Left colon (tissue), 2 donors: Measurements from ENCODE around the gene F2R. TPM values are rescaled to one million over a fixed set of nuclear protein-coding genes. Genes with fewer than 3 reads are reported as not detected.

Experiments
- ATAC-seq: fragments of 200-7000 bp; cut with Tn5 transposase; one replicate; pipeline ENCODE4 v1.9.1; 2020; ENCODE audit warnings: mild to moderate bottlenecking, moderate library complexity
- DNase-seq, 2 donors: peaks; one replicate each; pipeline ENCODE4 v3.0.0-alpha.2; 2020
- intact Hi-C, 2 donors: fragments of 100-400 bp; cut with DNase I in 1 of 2; cut with micrococcal nuclease in 1 of 2; formaldehyde crosslinking; loops; one replicate each; pipeline versions ENCODE4 v1.11.2 to v1.14.0; 2022; cut with DNase I, micrococcal nuclease
- total RNA-seq, 2 donors: library from RNA; stranded (reverse); fragmentation: NEBNext Ultra II Directional; extraction: Animal tissue kit (Norgen Biotek cat#: 25700); gene quantifications; one replicate each; pipeline ENCODE4 v1.2.1, GENCODE V29; 2021
- donor health status: DM: no; HTN: no; CAD: no.
- donor health status: DM: yes; HTN: yes; CAD: no.

F2R gene
- total RNA-seq, 2 donors from 2014 or later, result 5.3 to 5.5 TPM

DNA sequence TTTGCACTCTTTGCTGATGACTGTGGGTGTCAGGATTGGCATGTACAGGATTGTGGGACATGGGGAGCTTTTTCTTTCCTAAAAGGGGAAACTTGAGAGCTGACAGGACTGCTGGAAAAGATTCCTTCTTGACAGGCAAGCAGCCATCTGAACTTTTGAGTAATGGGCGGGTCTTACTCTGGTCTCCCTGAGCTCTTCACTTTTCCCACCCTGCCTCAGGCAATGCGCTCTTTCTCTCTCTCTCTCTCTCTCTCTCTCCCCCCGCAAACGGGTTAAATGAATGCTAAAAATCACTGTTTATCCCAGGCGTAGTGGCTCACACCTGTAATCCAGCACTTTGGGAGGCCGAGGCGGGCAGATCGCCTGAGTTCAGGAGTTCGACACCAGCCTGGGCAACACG is 65.8 kb downstream of the F2R start:
- intact Hi-C loops, result no loop called here
- ATAC-seq (no peak), DNase-seq (no peak)

- intact Hi-C loops, result no loop called here
- DNase-seq (no peak), ATAC-seq (no peak)
Observed at GRCh38 chr5:76782444-76782843, 66.5 kb downstream of the F2R start.

Other genes with a start within 250 kb of the F2R start
- gene F2RL2, start 92.7 kb upstream of the F2R start, total RNA-seq, result under 1 TPM; 0.31 to 0.84 TPM
- 100 to 1,000 TPM; 174 to 180 TPM for gene F2RL1, start 102.9 kb downstream of the F2R start, total RNA-seq
- gene S100Z, start 133.9 kb downstream of the F2R start, total RNA-seq, result under 1 TPM in 1 of 2 donors, not detected in 1; 0.31 TPM
- gene CRHBP, start 236.9 kb downstream of the F2R start, total RNA-seq, result under 1 TPM in 1 of 2 donors, not detected in 1; 0.87 TPM